Rectal smooth muscle tissue (tissue), 1 donor: ENCODE data around the gene LRP1-AS.

Experiments used
- H3K27ac ChIP-seq: one replicate; pipeline ENCODE4 v1.7.0; 2013; ENCODE audit warnings: low read depth, low read length, inconsistent platforms
- H3K27me3 ChIP-seq: one replicate; pipeline ENCODE4 v1.7.0; 2013; ENCODE audit warnings: low read length; ENCODE audit not compliant: control insufficient read depth, insufficient read depth
- H3K36me3 ChIP-seq: one replicate; pipeline ENCODE4 v1.7.0; 2013; ENCODE audit warnings: low read length; ENCODE audit not compliant: control insufficient read depth, insufficient read depth
- H3K4me1 ChIP-seq: one replicate; pipeline ENCODE4 v1.7.0; 2013; ENCODE audit warnings: low read length; ENCODE audit not compliant: control insufficient read depth, insufficient read depth
- H3K4me3 ChIP-seq: one replicate; pipeline ENCODE4 v1.7.0; 2013; ENCODE audit warnings: low read length
- H3K9ac ChIP-seq: one replicate; pipeline ENCODE4 v1.7.0; 2013; ENCODE audit warnings: low read length

LRP1-AS gene

DNA sequence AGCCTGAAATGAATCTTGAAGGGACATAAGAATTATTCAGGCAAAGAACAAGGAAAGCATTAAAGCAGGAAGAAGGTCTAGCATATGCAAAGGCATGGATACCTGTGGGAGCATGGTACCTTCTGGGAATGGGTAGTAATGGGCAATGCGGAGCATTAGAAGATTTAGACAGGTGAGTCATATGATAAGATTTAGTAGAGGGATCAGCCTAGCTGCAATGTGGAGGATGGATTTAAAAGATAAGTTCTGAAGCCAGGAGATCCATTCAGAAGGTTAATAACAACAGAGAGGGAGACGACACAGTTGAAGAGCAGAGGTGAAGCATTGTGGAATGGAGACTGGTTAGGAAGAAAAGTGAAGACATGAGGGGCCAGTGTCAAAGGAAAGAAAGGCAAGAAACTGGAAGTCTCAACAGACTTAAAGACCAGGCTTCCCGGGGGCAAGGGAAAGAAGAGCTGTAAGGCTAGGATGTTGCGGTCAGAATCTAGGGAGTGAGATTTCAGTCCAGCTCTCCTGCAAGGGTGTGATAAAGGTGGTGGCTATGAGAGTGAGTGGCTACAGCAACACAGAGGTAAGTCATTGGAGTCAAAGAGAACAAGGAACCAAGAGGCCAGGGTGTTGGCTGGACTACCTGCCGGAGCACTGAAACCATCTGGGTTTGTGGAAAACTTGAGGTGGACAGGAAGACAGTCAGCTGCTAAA is 30.7 kb downstream of the LRP1-AS start:
- H3K4me1 ChIP-seq = peaks cover 3% of the 10 kb centered on the region
- no peaks in the 10 kb centered on the region for H3K36me3 ChIP-seq
- no peak overlapping the region for H3K4me3 ChIP-seq
- H3K27ac ChIP-seq = no peak overlapping the region
- no peak overlapping the region for H3K9ac ChIP-seq
- no peaks in the 10 kb centered on the region for H3K27me3 ChIP-seq

DNA sequence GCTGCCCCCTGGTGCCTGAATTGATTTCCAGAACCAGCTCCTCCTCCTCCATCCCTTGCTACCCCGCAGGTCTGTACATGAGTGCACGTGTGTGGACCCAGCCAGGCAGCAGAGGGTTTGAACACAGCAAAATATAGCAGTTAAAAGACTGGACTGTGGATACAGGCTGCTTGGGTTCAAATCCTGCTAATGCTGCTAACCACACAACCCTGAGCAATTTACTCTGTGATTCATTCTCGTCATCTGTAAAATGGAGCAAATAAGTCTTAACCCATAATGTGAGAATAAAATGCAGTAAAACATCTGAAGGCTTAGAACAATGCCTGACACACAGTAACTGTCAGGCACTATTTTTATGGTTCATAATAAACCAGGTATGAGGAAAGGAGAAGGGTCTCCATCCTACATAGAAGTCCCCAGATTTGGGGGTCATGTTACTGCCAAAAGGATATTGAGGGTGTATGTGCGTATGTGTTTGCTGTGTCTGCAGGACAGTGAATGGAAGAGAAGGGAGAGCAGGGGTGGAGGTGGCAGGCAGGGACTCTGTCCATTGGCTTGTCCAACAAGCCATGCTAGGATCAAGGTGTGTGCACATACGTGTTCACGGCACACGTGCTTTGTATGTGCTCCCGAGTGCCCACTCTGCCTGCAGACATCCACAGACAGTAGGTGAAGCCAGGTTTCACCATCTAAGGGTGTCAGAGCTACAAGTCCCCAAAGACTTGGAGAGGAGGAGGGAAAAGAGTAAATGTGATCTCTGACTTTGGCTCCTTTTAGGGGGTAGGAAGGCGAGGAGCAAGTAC is 34.7 kb downstream of the LRP1-AS start:
- H3K27ac ChIP-seq = peak overlapping the region; percentile 99
- H3K4me3 ChIP-seq = peak overlapping the region; percentile 82
- no peaks in the 10 kb centered on the region for H3K36me3 ChIP-seq
- H3K9ac ChIP-seq = peak overlapping the region; percentile 36
- peaks cover 13% of the 10 kb centered on the region for H3K4me1 ChIP-seq
- no peaks in the 10 kb centered on the region for H3K27me3 ChIP-seq

DNA sequence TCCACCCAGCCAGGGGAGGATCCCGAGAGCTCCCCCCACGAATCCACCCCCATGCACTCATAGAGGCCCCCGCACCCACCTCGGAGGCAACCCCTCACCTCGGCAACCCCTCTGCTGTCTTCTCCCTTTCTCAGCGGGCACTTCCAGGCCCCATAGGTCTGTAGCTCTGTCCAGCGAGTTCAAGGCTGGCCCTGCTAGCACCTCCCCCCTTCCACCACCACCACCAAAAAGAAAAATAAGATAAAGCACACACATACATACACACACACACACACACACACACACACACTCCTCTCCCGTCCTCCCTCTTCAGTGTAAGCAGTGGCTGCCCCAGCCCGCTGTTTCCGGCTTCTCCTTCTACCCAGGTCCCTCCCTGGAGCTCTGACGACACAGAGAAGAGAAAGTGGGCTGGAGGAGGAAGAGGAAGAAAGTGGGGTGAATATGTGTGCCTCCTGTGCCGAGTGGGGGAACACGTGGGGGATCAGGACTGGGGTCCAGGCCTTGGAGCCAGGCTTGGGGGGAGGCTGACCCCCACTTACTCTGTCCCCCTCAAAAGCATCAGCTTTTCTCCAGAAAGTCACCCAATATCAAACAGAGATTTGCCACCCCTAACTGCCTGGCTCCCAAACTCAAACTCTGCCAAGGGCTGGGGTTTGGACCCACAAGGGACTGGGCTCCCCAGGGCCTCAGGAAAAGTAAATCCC is 36.2 kb downstream of the LRP1-AS start, which contains the start of gene STAT6:
Gene STAT6 (minus strand): TSS at position 332 of the 704 bp plus-strand sequence. CDS start 3,084 bp downstream, outside the sequence.
- no peaks in the 10 kb centered on the region for H3K27me3 ChIP-seq
- peaks cover 11% of the 10 kb centered on the region for H3K36me3 ChIP-seq
- peak within 1 kb of the TSS; percentile 36 for H3K9ac ChIP-seq
- peak within 1 kb of the TSS; percentile 99 for H3K27ac ChIP-seq
- H3K4me1 ChIP-seq = peaks cover 16% of the 10 kb centered on the region
- H3K4me3 ChIP-seq = peak within 1 kb of the TSS; percentile 82

DNA sequence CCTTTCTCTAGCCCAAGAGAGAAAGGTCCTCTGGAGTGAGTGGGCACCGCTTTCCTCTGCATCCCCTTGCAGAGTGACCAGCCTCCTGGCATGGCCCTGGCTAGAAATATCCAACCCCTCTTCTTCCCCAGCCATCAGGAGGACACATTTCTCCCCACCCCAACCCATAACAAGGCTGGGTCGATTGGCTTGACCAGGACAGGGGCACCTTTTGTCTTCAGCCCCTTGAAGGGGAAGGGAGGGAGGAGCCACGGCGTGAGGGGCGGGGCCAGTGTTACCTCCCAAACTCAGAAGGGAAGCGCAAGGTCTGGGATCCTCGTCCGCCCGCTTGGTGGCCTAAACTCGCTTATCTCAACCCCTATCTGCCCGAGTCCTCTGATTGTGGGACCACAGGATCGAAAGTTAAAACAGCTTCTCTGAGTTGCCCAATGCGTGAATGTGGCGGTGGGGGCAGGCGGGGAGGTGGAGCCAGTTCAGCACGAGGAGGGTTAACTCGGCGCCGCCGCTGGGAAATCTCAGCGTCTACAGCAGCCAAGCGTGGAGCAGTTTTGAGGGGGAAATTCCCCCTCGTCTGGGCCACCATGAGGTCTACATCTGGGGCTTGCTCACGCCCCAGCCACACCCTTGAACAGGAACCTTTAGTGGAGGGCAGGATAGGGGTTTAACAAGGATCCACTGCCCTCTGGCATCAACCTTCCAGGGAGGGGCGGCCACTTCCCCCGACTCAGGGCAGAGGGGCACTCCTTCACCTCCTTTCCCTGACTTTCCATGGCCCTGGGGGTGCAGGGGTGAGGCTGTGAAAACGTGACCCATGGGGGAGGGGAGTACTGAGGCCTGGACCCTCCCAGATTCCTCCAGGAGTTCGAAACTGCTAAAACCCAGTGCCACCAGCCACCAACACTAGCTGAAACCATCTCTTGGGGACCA is 37.1 kb downstream of the LRP1-AS start:
- Histone ChIP-seq H3K4me1 (peaks cover 16% of the 10 kb centered on the region), H3K4me3 (peak overlapping the region; percentile 82), H3K9ac (peak overlapping the region; percentile 36), H3K27ac (peak overlapping the region; percentile 99), H3K36me3 (peaks cover 13% of the 10 kb centered on the region), H3K27me3 (no peaks in the 10 kb centered on the region)

DNA sequence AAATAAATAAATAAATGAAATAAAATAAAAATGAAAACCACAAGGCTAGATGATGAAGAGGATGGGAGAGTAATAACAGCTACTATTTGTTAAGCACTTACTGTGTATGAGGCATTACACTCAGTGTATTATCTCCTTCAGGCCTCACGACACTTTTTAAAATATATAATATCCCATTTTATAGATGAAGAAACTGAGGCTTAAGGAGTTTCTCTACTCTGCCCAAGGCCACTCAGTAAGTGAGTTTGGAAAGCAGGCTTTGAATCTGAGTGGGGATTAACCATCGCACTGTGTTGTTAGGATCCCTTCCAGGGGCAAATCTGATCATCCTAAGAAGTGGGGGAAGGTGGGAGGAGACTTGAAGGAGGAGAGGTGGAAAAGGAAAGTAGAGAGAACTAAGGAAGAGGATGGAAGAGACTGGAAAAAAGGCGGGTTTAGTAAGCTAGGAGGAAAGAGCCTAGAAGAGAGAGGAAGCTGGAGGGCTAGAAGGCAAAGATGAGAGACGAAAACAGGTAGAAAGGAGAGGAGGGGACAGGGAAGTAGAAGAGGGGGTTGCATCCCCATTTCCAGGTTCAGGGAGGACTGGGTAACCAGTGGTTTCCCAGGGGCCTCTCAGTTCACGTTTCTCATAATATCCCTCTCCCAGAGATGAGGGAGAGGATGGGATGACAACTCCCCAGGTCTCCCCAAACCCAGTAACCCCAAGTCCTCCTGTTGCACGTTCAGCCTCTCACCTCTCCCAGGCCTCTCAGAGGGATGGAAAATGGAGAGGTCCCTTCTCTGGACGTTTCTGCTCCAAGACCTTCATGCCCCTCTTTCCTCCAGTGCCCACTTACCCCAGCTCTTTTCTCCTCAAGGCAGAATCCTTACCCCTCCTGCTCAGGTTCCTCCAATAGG is 38.0 kb downstream of the LRP1-AS start:
- Histone ChIP-seq H3K4me3 (peak overlapping the region; percentile 82), H3K4me1 (peaks cover 16% of the 10 kb centered on the region), H3K36me3 (peaks cover 18% of the 10 kb centered on the region), H3K27ac (peak overlapping the region; percentile 99), H3K9ac (no peak overlapping the region), H3K27me3 (no peaks in the 10 kb centered on the region)

DNA sequence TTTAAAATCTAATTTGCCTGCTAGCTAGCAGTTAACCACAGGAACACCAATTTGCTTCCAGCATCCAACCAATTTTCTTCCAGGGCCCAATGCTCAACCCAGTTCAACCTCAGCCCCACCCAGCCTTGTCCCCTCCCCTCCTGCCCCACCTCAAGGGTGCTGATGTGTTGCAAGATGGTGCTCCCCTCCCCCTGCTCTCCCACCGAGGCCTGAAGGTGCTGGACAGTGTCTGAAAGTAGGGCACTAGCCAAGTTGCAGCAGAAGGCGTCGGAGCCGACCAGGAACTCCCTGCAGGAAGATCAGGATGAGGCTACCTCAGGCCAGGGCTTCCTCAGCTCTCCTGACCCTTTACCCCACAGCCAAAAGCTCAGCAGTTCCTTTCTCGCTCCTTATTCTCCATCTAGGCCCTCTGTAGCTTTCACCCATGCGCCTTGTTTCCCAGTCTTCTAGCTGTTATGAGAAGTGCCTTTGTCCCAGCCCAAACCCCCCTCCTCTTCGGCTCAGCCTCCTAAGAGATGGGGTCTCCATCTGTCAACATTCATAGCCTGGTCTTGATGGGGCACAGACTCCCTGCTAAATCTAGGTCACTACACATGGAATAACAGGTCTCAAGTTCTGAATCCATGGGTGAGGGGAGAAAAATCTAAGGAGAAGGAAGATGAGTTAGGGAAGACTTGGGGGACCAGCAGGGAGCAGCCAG is 39.8 kb downstream of the LRP1-AS start:
- Histone ChIP-seq H3K9ac (no peak overlapping the region), H3K27ac (no peak overlapping the region), H3K27me3 (no peaks in the 10 kb centered on the region), H3K36me3 (peaks cover 21% of the 10 kb centered on the region), H3K4me3 (no peak overlapping the region), H3K4me1 (peaks cover 16% of the 10 kb centered on the region)

DNA sequence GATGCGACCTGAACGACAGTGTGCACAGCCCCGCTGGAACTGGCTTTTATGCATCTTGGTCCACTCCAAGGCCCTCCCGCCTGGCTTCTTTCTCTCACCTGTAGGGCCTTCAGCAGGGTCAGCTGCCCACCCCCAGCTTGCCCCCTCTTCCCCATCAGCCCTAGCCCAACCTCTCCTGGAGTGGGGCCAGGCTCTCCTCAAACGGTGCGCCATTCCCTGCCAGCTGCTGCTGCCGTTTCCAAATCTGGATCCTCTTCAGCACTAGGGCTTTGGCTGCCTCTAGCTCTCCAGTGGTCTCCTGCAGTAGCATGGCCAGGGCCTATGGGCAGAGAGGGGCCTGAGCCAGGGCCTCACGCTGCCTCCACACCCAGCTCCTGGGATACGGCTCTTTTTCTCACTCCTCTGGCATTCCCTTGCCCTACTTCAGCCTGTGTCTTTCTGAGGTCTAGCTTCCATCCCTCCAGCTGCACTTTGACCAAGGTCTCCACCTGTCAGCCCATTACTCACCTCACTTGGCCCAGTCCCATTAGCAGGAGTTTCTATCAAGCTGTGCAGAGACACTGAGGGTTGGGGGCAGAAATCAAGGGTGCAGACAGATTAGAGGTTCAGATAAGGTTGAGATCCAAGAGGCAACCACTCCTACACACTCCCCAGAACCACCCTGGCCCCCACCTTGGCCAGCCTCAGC is 41.3 kb downstream of the LRP1-AS start:
- Histone ChIP-seq H3K4me3 (no peak overlapping the region), H3K27me3 (no peaks in the 10 kb centered on the region), H3K36me3 (peaks cover 21% of the 10 kb centered on the region), H3K27ac (no peak overlapping the region), H3K4me1 (peaks cover 13% of the 10 kb centered on the region), H3K9ac (no peak overlapping the region)

DNA sequence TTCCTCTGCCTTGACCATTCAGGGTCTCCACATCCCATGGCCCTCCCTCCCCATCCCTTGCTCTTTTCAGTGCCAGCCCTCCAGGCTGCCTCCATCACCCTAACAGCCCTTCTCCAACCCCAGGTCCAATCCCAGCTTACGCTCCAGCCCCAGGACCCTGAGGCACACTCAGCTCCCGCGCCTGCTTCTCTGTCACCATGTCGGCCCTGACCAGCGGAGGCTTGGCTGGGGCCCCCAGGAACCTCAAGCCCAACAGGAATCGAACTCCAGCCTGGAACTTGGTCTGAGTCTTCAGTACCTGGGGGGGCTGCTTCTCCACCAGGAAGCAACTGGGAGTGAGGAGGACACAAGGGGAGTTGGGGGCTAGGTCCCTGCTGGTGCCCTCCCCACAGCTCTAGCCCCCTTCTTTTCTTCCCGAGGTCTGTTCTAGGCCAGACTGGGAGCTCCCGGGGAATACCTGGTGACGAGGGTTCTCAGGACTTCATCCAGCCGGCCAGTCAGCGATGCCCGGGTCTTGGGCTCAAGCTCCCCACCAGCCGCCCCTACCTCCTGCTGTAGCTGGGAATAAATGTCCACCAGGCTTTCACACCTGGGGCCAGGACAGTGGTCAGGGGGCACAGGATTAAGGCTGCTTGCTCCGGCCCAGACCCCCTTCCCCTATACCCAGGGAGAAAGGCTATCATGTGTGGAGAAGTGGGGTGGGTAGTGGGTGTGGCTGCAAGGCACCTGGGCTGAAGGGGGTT is 42.2 kb downstream of the LRP1-AS start:
- Histone ChIP-seq H3K27ac (no peak overlapping the region), H3K4me1 (peaks cover 13% of the 10 kb centered on the region), H3K27me3 (no peaks in the 10 kb centered on the region), H3K9ac (no peak overlapping the region), H3K4me3 (no peak overlapping the region), H3K36me3 (peaks cover 21% of the 10 kb centered on the region)

DNA sequence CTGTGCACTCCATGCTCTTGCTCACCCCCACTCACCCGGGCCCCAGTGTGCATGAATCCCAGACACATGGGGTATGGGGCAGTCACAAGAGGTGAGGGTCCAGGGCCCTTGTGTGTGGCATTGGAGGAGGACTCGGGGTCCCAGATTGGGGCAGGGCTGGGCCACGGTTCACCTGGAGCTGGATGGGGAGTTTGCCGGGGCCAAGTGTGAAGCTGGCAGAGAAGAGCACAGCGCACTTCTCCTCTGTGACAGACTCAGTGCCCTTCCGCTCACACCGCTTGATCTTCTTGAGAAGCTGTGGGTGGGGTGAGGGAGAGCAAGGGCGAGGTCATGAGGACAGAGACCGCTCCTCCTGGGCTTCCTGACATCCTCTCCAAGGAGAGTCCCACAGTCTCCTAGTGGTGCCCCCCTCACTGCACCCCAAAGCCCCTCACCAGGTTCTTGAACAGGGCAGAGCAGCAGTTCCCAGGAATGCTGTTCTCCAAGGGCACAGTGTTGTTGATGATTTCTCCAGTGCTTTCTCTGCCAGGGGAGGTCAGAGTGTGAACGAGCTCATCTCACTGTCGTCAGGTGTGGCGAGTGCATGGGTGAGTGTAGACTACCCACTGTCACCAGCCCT is 43.0 kb downstream of the LRP1-AS start:
- Histone ChIP-seq H3K4me3 (no peak overlapping the region), H3K9ac (no peak overlapping the region), H3K36me3 (peaks cover 26% of the 10 kb centered on the region), H3K27me3 (no peaks in the 10 kb centered on the region), H3K4me1 (peaks cover 7% of the 10 kb centered on the region), H3K27ac (no peak overlapping the region)
